Esophagus squamous epithelium (tissue), 4 donors: ENCODE data around the gene FNDC3B.

Experiments used
- POLR2A ChIP-seq, 4 donors: fragments of 450-650 bp; IDR thresholded peaks; one replicate each; pipeline ENCODE4 v1.6.1; 2017; ENCODE audit warnings: antibody characterized with exemption in 4 of 4, mild to moderate bottlenecking in 4 of 4, moderate library complexity in 3 of 4
- TF ChIP-seq, protein P1 (sequence below), 6 experiments: fragments of 450-650 bp in 4 of 6; fragments of 200-600 bp in 2 of 6; sonication (generic) in 2 of 6; IDR thresholded peaks; one replicate each; pipeline ENCODE4 v1.5.1; 2016 to 2019; ENCODE audit warnings: antibody characterized with exemption in 6 of 6, mild to moderate bottlenecking in 4 of 6, moderate library complexity in 4 of 6

GRCh38 chr3:172052405-172052804 is 13.0 kb downstream of the FNDC3B start:
- TF ChIP-seq, protein P1, sequence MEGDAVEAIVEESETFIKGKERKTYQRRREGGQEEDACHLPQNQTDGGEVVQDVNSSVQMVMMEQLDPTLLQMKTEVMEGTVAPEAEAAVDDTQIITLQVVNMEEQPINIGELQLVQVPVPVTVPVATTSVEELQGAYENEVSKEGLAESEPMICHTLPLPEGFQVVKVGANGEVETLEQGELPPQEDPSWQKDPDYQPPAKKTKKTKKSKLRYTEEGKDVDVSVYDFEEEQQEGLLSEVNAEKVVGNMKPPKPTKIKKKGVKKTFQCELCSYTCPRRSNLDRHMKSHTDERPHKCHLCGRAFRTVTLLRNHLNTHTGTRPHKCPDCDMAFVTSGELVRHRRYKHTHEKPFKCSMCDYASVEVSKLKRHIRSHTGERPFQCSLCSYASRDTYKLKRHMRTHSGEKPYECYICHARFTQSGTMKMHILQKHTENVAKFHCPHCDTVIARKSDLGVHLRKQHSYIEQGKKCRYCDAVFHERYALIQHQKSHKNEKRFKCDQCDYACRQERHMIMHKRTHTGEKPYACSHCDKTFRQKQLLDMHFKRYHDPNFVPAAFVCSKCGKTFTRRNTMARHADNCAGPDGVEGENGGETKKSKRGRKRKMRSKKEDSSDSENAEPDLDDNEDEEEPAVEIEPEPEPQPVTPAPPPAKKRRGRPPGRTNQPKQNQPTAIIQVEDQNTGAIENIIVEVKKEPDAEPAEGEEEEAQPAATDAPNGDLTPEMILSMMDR (IDR thresholded peaks at IDR 0.05), result no peak
- TF ChIP-seq POLR2A (IDR thresholded peaks at IDR 0.05), result no peak
